Thyroid gland (tissue), 4 donors: Measurements from ENCODE around the gene KCNIP4.

ENCODE experiments used
- CTCF ChIP-seq, 6 experiments: fragments of 200-600 bp in 3 of 6; fragments of 450-650 bp in 3 of 6; sonication (generic) in 3 of 6; IDR thresholded peaks; one replicate each; pipeline ENCODE4 v1.5.1; 2016 to 2019; ENCODE audit warnings: antibody characterized with exemption in 6 of 6, mild to moderate bottlenecking in 2 of 6, inconsistent platforms in 1 of 6, moderate library complexity in 1 of 6
- POLR2A ChIP-seq, 2 donors: fragments of 450-650 bp; IDR thresholded peaks; one replicate each; pipeline ENCODE4 v1.6.1; 2017; ENCODE audit warnings: antibody characterized with exemption in 2 of 2, mild to moderate bottlenecking in 2 of 2, moderate library complexity in 1 of 2

GRCh38 chr4:21177871-21178270 lies 770.7 kb downstream of the KCNIP4 start:
- TF ChIP-seq CTCF (IDR thresholded peaks at IDR 0.05) (no peak), POLR2A (IDR thresholded peaks at IDR 0.05) (no peak)
